ENCODE results near the gene KNDC1. TPM values are rescaled to one million over a fixed set of nuclear protein-coding genes. Genes with fewer than 3 reads are reported as not detected.
A peak's percentile ranks its signal among the peaks of the same experiment; 100 is the strongest.
"Not testable (repeated sequence)": the region's sequence is repeated elsewhere in the genome, so short reads cannot be mapped to it uniquely, and the experiment has no call there.

Gene KNDC1
- not detected for total RNA-seq
- long read RNA-seq, partial matches to known transcripts = 0 of 1 reads
- long read RNA-seq, other reads (novel, unspliced or antisense) = 1 of 1 reads

GRCh38 chr10:133159950-133160825 lies at the start of gene KNDC1:
Gene KNDC1 (plus strand): TSS chr10:133160219. CDS start chr10:133160468, 249 bp downstream.
- intact Hi-C loops (cut with DNase I) = no loop called here
- DNase-seq (no peak), ATAC-seq (ENCODE audit: poor library complexity) (peak; percentile 39)

- no peak for DNase-seq
- intact Hi-C loops (cut with DNase I) = no loop called here
- no peak for ATAC-seq (ENCODE audit: poor library complexity)
Measured at GRCh38 chr10:133110609-133111275, 49.3 kb upstream of the KNDC1 start.

GRCh38 chr10:133111640-133112039 lies 48.4 kb upstream of the KNDC1 start:
- peak; percentile 54 for DNase-seq
- ATAC-seq (ENCODE audit: poor library complexity); intact Hi-C loops (cut with DNase I): not testable (repeated sequence)

- intact Hi-C loops (cut with DNase I) = no loop called here
- DNase-seq = no peak
- ATAC-seq (ENCODE audit: poor library complexity) = no peak
Measured at GRCh38 chr10:133113146-133113830, 46.7 kb upstream of the KNDC1 start.

- ATAC-seq (ENCODE audit: poor library complexity) (no peak), DNase-seq (no peak)
- intact Hi-C loops (cut with DNase I) = no loop called here
Measured at GRCh38 chr10:133113847-133114246, 46.2 kb upstream of the KNDC1 start.

GRCh38 chr10:133114251-133114650 lies 45.8 kb upstream of the KNDC1 start:
- intact Hi-C loops (cut with DNase I) = no loop called here
- DNase-seq (no peak), ATAC-seq (ENCODE audit: poor library complexity) (no peak)

- ATAC-seq (ENCODE audit: poor library complexity) (no peak), DNase-seq (no peak)
- intact Hi-C loops (cut with DNase I) = no loop called here
Measured at GRCh38 chr10:133114726-133115452, 45.1 kb upstream of the KNDC1 start.

- ATAC-seq (ENCODE audit: poor library complexity) (no peak), DNase-seq (no peak)
- intact Hi-C loops (cut with DNase I) = no loop called here
Measured at GRCh38 chr10:133115453-133115842, 44.6 kb upstream of the KNDC1 start.

- intact Hi-C loops (cut with DNase I) = no loop called here
- no peak for DNase-seq
Measured at GRCh38 chr10:133115976-133116375, 44.0 kb upstream of the KNDC1 start.

GRCh38 chr10:133116455-133116854 lies 43.6 kb upstream of the KNDC1 start:
- ATAC-seq (ENCODE audit: poor library complexity) (no peak), DNase-seq (no peak)
- intact Hi-C loops (cut with DNase I) = no loop called here

More at GRCh38 chr10:133115976-133116375, 44.0 kb upstream of the KNDC1 start:
- ATAC-seq (ENCODE audit: poor library complexity) = no peak

- ATAC-seq (ENCODE audit: poor library complexity) (no peak), DNase-seq (no peak)
- intact Hi-C loops (cut with DNase I) = no loop called here
Measured at GRCh38 chr10:133117036-133117687, 42.9 kb upstream of the KNDC1 start.

GRCh38 chr10:133117688-133118071 lies 42.3 kb upstream of the KNDC1 start:
- intact Hi-C loops (cut with DNase I) = no loop called here
- ATAC-seq (ENCODE audit: poor library complexity) = peak; percentile 81
- no peak for DNase-seq

- DNase-seq (no peak), ATAC-seq (ENCODE audit: poor library complexity) (no peak)
- intact Hi-C loops (cut with DNase I) = loop anchor here (5.0 to 10.0 kb wide), 2 partner anchors 284 to 467 kb away; no protein-coding TSS in a partner anchor
Measured at GRCh38 chr10:133121479-133121878, 38.5 kb upstream of the KNDC1 start.

GRCh38 chr10:133122171-133122935 lies 37.7 kb upstream of the KNDC1 start:
- no peak for DNase-seq
- intact Hi-C loops (cut with DNase I) = loop anchor here (5.0 to 10.0 kb wide), 2 partner anchors 285 to 468 kb away; no protein-coding TSS in a partner anchor
- no peak for ATAC-seq (ENCODE audit: poor library complexity)

GRCh38 chr10:133123050-133123745 lies 36.8 kb upstream of the KNDC1 start:
- DNase-seq (peak; percentile 21), ATAC-seq (ENCODE audit: poor library complexity) (no peak)
- intact Hi-C loops (cut with DNase I) = loop anchor here (5.0 to 10.0 kb wide), 2 partner anchors 286 to 468 kb away; no protein-coding TSS in a partner anchor

GRCh38 chr10:133123746-133124356 lies 36.2 kb upstream of the KNDC1 start:
- intact Hi-C loops (cut with DNase I) = loop anchor here (5.0 to 10.0 kb wide), 2 partner anchors 287 to 469 kb away; no protein-coding TSS in a partner anchor
- no peak for ATAC-seq (ENCODE audit: poor library complexity)
- peak; percentile 26 for DNase-seq

All from Right ventricle myocardium superior (tissue), 1 donor.